Lower lobe of right lung (tissue), 2 donors: ENCODE measurements around the gene COPS4. TPM values are rescaled to one million over a fixed set of nuclear protein-coding genes. Genes with fewer than 3 reads are reported as not detected.
"Not testable (repeated sequence)": the region's sequence is repeated elsewhere in the genome, so short reads cannot be mapped to it uniquely, and the experiment has no call there.

Experiments used
- ATAC-seq, 2 donors: fragments of 200-7000 bp; cut with Tn5 transposase; one replicate each; pipeline ENCODE4 v1.9.1; 2020 to 2022; ENCODE audit warnings: mild to moderate bottlenecking in 2 of 2, moderate library complexity in 2 of 2
- DNase-seq: peaks from one replicate; pipeline ENCODE4 v3.0.0-alpha.2; 2020
- H3K27ac ChIP-seq: fragments of 200-600 bp; one replicate; pipeline ENCODE4 v1.8.0; 2022
- H3K27me3 ChIP-seq: fragments of 200-600 bp; one replicate; pipeline ENCODE4 v1.8.0; 2022; ENCODE audit warnings: low read depth
- H3K36me3 ChIP-seq: fragments of 200-600 bp; one replicate; pipeline ENCODE4 v1.8.0; 2022; ENCODE audit warnings: mild to moderate bottlenecking
- H3K4me1 ChIP-seq: fragments of 200-600 bp; one replicate; pipeline ENCODE4 v1.8.0; 2022
- H3K4me3 ChIP-seq: fragments of 200-600 bp; one replicate; pipeline ENCODE4 v1.8.0; 2022; ENCODE audit warnings: mild to moderate bottlenecking
- H3K9me3 ChIP-seq: fragments of 200-600 bp; one replicate; pipeline ENCODE4 v1.8.0; 2022
- intact Hi-C: fragments of 100-400 bp; cut with DNase I; formaldehyde crosslinking; loops from one replicate; pipeline ENCODE4 v1.11.0; 2022
- total RNA-seq: library from RNA; stranded (reverse); fragmentation: NEBNext Ultra II Directional; extraction: Animal tissue kit (Norgen Biotek cat#: 25700); gene quantifications from one replicate; pipeline ENCODE4 v1.2.1, GENCODE V29; 2021
- TF ChIP-seq, protein P1 (sequence below): fragments of 200-600 bp; IDR thresholded peaks from one replicate; pipeline ENCODE4 v1.8.0; 2022; ENCODE audit warnings: antibody characterized with exemption, mild to moderate bottlenecking
- donor health status: DM: no; HTN: yes; CAD: no; lungs with severe emphysema.

COPS4 gene
- total RNA-seq, 1 donor from 2014 or later: 27.7 TPM

DNA sequence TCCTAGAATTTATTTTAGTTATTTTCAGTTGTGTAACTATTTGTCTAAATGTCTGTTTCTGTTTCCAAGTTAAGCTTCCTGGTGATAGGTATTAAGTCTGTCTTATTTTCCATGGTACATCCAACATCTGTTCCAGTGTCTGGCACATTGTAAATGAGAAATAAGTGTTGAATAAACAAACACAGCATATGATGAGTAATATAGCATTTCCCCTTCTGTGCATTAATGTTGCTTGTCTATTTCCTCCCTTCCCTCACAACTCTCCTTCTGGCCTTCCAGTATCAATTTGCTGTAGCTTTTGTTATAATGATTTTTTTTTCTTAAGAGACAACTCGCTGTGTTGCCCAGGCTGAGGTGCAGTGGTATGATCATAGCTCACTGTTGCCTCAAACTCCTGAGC is 36.1 kb downstream of the COPS4 start:
- no peak for DNase-seq
- H3K36me3 ChIP-seq: peaks cover 87% of the 10 kb centered on the region
- peaks cover 3% of the 10 kb centered on the region for H3K4me1 ChIP-seq
- intact Hi-C loops: no loop called here
- TF ChIP-seq, protein P1, sequence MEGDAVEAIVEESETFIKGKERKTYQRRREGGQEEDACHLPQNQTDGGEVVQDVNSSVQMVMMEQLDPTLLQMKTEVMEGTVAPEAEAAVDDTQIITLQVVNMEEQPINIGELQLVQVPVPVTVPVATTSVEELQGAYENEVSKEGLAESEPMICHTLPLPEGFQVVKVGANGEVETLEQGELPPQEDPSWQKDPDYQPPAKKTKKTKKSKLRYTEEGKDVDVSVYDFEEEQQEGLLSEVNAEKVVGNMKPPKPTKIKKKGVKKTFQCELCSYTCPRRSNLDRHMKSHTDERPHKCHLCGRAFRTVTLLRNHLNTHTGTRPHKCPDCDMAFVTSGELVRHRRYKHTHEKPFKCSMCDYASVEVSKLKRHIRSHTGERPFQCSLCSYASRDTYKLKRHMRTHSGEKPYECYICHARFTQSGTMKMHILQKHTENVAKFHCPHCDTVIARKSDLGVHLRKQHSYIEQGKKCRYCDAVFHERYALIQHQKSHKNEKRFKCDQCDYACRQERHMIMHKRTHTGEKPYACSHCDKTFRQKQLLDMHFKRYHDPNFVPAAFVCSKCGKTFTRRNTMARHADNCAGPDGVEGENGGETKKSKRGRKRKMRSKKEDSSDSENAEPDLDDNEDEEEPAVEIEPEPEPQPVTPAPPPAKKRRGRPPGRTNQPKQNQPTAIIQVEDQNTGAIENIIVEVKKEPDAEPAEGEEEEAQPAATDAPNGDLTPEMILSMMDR: no peak
- no peaks in the 10 kb centered on the region for H3K27me3 ChIP-seq
- H3K27ac ChIP-seq: no peak overlapping the region
- H3K9me3 ChIP-seq: no peaks in the 10 kb centered on the region
- no peak for ATAC-seq
- H3K4me3 ChIP-seq: no peak overlapping the region

DNA sequence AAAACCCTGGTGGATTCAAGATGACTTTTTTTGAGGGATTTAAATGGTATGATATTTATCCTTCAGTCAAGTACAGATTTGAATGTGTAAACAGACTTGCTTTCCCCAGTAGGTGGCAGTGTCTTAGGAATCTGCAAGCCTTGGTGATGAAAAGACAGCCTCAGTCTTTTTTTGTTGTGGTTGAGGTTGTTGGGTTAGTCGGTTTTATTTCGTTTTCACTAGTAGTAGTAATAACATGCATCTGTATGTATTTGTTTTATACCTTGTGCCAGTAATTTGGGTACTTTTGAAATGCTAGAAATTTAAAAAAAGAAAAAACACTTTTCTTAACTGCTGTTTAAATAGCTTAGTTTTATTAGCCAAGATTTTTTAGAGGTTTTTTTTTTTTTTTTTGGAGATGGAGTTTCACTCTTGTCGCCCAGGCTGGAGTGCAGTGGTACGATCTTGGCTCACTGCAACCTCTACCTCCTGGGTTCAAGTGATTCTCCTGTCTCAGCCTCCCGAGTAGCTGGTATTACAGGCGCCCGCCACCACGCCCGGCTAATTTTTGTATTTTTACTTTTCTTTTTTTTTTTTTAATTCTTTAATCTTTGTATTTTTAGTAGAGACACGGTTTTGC is 39.2 kb downstream of the COPS4 start:
- Histone ChIP-seq H3K36me3 (peaks cover 61% of the 10 kb centered on the region), H3K27me3 (no peaks in the 10 kb centered on the region), H3K27ac (no peak overlapping the region), H3K4me1 (peaks cover 3% of the 10 kb centered on the region), H3K4me3 (no peak overlapping the region), H3K9me3 (no peaks in the 10 kb centered on the region)
- intact Hi-C loops: no loop called here
- ATAC-seq: peak; percentile 72
- DNase-seq: no peak
- TF ChIP-seq, protein P1: peak; percentile 70

DNA sequence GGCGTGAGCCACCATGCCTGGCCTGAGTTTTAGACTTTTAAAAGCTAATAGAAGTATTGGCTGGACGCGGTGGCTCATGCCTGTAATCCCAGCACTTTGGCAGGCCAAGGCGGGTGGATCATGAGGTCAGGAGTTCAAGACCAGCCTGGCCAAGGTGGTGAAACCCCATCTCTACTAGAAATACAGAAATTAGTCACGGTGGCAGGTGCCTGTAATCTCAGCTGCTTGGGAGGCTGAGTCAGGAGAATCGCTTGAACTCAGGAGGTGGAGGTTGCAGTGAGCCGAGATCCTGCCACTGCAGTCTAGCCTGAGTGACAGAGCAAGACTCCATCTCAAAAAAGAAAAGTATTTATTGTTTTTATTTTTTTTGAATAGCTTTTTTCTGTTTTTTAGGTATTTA is 39.8 kb downstream of the COPS4 start:
- DNase-seq, H3K4me1 ChIP-seq, H3K27ac ChIP-seq, intact Hi-C loops, ATAC-seq, H3K27me3 ChIP-seq, H3K4me3 ChIP-seq, H3K9me3 ChIP-seq: not testable (repeated sequence)
- peaks cover 55% of the 10 kb centered on the region for H3K36me3 ChIP-seq

DNA sequence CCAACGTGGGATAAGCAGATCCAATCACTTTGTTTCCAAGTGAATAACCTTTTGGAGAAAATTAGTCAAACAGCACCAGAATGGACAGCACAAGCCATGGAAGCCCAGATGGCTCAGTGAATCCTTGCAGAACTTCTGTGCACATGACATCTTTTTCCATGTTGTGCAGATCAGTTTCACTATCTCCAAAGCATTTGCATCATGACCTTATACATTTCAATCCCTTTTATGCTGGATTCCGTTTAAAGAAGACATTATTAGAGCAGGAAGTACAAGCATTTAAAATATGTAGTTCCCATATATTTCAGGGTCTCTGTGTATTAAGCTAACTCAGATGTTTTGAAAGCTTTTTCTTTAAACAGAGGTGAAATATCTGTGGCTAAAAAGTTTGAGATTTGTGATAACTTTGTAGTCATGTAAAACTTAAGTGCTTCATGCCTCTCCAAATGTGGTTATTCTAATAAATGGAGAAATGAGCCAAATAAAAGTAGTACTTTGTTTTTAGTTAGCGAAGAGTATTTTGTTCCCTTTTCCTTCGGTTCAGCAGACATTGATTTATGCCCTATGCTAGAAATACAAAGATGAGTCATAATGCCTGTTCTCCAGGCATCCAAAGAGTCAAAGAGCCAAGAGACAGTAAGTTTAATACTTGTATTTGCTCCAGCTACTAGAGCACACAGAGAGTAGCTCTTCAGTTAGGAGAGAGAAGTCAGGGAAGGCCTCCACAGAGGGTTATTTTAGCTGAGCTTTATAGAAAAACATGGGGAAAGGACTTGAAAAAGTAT is 40.5 kb downstream of the COPS4 start:
- DNase-seq (no peak), ATAC-seq (no peak)
- Histone ChIP-seq H3K27ac (no peak overlapping the region), H3K9me3 (no peaks in the 10 kb centered on the region), H3K4me3 (no peak overlapping the region), H3K36me3 (peaks cover 48% of the 10 kb centered on the region), H3K27me3 (no peaks in the 10 kb centered on the region), H3K4me1 (peaks cover 3% of the 10 kb centered on the region)
- TF ChIP-seq, protein P1: no peak
- intact Hi-C loops: no loop called here

DNA sequence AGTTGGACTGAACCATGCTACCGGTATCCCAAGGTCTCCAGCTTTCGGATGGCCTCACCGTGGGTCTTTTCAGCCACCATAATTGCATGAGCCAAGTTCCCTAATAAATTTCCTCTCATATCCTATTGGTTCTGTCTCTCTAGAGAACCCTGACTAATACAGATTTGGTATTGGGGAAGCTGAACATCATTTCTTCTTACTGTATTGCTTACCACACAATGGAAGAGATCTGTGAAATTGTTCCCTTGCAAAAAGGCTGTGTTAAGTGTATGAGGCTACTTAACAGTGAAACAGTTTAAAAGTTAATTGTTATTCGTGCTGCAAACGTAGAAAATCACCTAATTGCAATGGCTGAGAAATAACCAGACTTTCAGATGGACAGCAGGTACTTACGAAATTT is 45.6 kb downstream of the COPS4 start:
- Histone ChIP-seq H3K27ac (no peak overlapping the region), H3K27me3 (no peaks in the 10 kb centered on the region), H3K9me3 (no peaks in the 10 kb centered on the region), H3K4me1 (peaks cover 7% of the 10 kb centered on the region), H3K36me3 (peaks cover 10% of the 10 kb centered on the region), H3K4me3 (no peak overlapping the region)
- TF ChIP-seq, protein P1: no peak
- intact Hi-C loops: no loop called here
- ATAC-seq: no peak
- no peak for DNase-seq

DNA sequence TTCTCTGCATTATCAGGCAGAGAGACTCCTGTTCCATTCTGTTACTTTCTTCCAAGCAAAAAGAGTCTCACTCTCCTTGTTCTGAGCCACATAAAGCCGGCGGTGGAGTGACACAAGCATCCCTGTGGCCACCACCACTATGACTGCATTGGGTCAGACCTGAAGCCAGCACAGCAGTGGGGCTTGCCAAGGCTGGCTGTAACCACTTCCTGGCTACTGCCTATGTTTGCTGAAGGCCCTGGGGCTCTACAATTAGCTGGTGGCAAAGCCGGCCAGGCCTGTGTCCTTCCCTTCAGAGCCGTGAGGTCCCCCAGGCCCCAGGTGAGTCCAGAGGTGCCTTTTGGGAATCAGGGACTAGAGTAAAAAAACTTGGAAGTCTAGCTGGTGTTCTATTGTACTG is 47.8 kb downstream of the COPS4 start:
- DNase-seq (no peak), ATAC-seq (peak in 1 of 2 donors; percentile 45)
- no peaks in the 10 kb centered on the region for H3K36me3 ChIP-seq
- H3K27me3 ChIP-seq: no peaks in the 10 kb centered on the region
- peaks cover 7% of the 10 kb centered on the region for H3K4me1 ChIP-seq
- TF ChIP-seq, protein P1: no peak
- no peak overlapping the region for H3K4me3 ChIP-seq
- no peak overlapping the region for H3K27ac ChIP-seq
- intact Hi-C loops: no loop called here
- no peaks in the 10 kb centered on the region for H3K9me3 ChIP-seq
